NCI-H748 (cell line): ENCODE measurements around the gene ALDH1L1.

Experiments
- DNase-seq: peaks from one replicate; lab custom pipeline; 2025; ENCODE audit not compliant: unreplicated experiment; lab: John Stamatoyannopoulos, UW

Gene ALDH1L1

GRCh38 chr3:126057501-126057819 is 122.9 kb downstream of the ALDH1L1 start:
- DNase-seq: no peak

GRCh38 chr3:126056681-126057500 is 123.5 kb downstream of the ALDH1L1 start:
- DNase-seq: no peak

GRCh38 chr3:126056088-126056487 is 124.3 kb downstream of the ALDH1L1 start:
- no peak for DNase-seq

GRCh38 chr3:126054870-126055269 is 125.5 kb downstream of the ALDH1L1 start:
- no peak for DNase-seq

GRCh38 chr3:126053949-126054569 is 126.3 kb downstream of the ALDH1L1 start:
- DNase-seq: no peak
